Endodermal cell (in vitro differentiated cells): ENCODE measurements around the gene CAMK4. TPM values are rescaled to one million over a fixed set of nuclear protein-coding genes. Genes with fewer than 3 reads are reported as not detected.
A peak's percentile ranks its signal among the peaks of the same experiment; 100 is the strongest.

Source experiments
- DNase-seq: peaks from one replicate; pipeline ENCODE4 v3.0.0-alpha.2; 2017
- H3K27ac ChIP-seq: 2 replicates; pipeline ENCODE4 v1.5.1; 2013; ENCODE audit warnings: mild to moderate bottlenecking, low read depth, low read length, moderate library complexity
- H3K27me3 ChIP-seq: 2 replicates; pipeline ENCODE4 v1.6.1; 2013; ENCODE audit warnings: mild to moderate bottlenecking, low read length, moderate library complexity; ENCODE audit not compliant: insufficient read depth, control insufficient read depth, poor library complexity, severe bottlenecking
- H3K36me3 ChIP-seq: 2 replicates; pipeline ENCODE4 v1.7.0; 2013; ENCODE audit warnings: mild to moderate bottlenecking, low read length, moderate library complexity; ENCODE audit not compliant: control insufficient read depth, insufficient read depth
- H3K4me1 ChIP-seq: one replicate; pipeline ENCODE4 v1.7.0; 2013; ENCODE audit warnings: low read length; ENCODE audit not compliant: control insufficient read depth, insufficient read depth
- H3K4me3 ChIP-seq: 2 replicates; pipeline ENCODE4 v1.5.1; 2013; ENCODE audit warnings: mild to moderate bottlenecking, low read length, moderate library complexity
- H3K9ac ChIP-seq: 2 replicates; pipeline ENCODE4 v1.6.1; 2013; ENCODE audit warnings: mild to moderate bottlenecking, low read length, moderate library complexity; ENCODE audit not compliant: poor library complexity, severe bottlenecking; ENCODE audit errors: extremely low read depth
- H3K9me3 ChIP-seq: 2 replicates; pipeline ENCODE4 v1.6.1; 2013; ENCODE audit warnings: mild to moderate bottlenecking, low read length, moderate library complexity; ENCODE audit not compliant: control insufficient read depth
- H3K27ac Mint-ChIP-seq: 2 replicates; pipeline ENCODE4 v1.8.0; 2020; ENCODE audit warnings: mixed read lengths
- H3K27me3 Mint-ChIP-seq: 2 replicates; pipeline ENCODE4 v1.8.0; 2021; ENCODE audit warnings: mild to moderate bottlenecking, mixed read lengths; ENCODE audit not compliant: insufficient read depth
- H3K36me3 Mint-ChIP-seq: 2 replicates; pipeline ENCODE4 v1.8.0; 2020; ENCODE audit warnings: low read depth, mixed read lengths
- H3K4me1 Mint-ChIP-seq: 2 replicates; pipeline ENCODE4 v1.8.0; 2020; ENCODE audit warnings: mixed read lengths
- H3K4me3 Mint-ChIP-seq: 2 replicates; pipeline ENCODE4 v1.8.0; 2020; ENCODE audit warnings: mild to moderate bottlenecking, moderate library complexity, mixed read lengths
- H3K9me3 Mint-ChIP-seq: 2 replicates; pipeline ENCODE4 v1.8.0; 2020; ENCODE audit warnings: mild to moderate bottlenecking, mixed read lengths
- CTCF ChIP-seq: fragments of 200-600 bp; sonication (generic); conservative IDR thresholded peaks from 2 replicates; pipeline ENCODE4 v1.5.0; 2021; ENCODE audit warnings: antibody characterized with exemption, mild to moderate bottlenecking
- WGBS, 2 experiments: methylation state at CpG; one replicate each; pipeline versions ENCODE4 v1.1.5 to v1.1.7; 2013; ENCODE audit warnings: missing lambda C conversion rate in 2 of 2, mixed read lengths in 1 of 2; ENCODE audit not compliant: insufficient coverage in 1 of 2, insufficient read length in 1 of 2; 5-methylcytosine and 5-hydroxymethylcytosine counted together
- total RNA-seq, 2 donors: library from RNA; stranded (reverse); fragmentation: NEBNext Ultra II Directional in 1 of 2; extraction: Animal tissue kit (Norgen Biotek cat#: 25700) in 1 of 2; gene quantifications; 2 replicates in 1 of 2; 3 replicates in 1 of 2; pipeline ENCODE4 v1.2.1, GENCODE V29; 2021

CAMK4 gene
- total RNA-seq, 2 donors from 2014 or later, result 2.8 to 3.9 TPM

- Histone ChIP-seq H3K36me3 (no peaks in the 10 kb centered on the region), H3K27me3 (peaks cover 31% of the 10 kb centered on the region), H3K9me3 (no peaks in the 10 kb centered on the region), H3K4me1 (no peaks in the 10 kb centered on the region), H3K4me3 (no peak overlapping the region), H3K9ac (no peak overlapping the region), H3K27ac (no peak overlapping the region)
- WGBS, 2 experiments, result 79 to 100% methylated on average over 1 of the region's 1 CpG
- Mint-ChIP-seq H3K9me3 (no peaks in the 10 kb centered on the region), H3K27me3 (peaks cover 34% of the 10 kb centered on the region), H3K4me1 (no peaks in the 10 kb centered on the region), H3K4me3 (no peak overlapping the region), H3K36me3 (no peaks in the 10 kb centered on the region), H3K27ac (no peak overlapping the region)
- no peak for DNase-seq
- no peak for TF ChIP-seq CTCF
Measured at GRCh38 chr5:111221139-111221538, 3.0 kb upstream of the CAMK4 start.

- WGBS, 2 experiments, result 42 to 44% methylated on average over 7 to 8 of the region's 8 CpGs
- Histone ChIP-seq H3K36me3 (no peaks in the 10 kb centered on the region), H3K27ac (no peak overlapping the region), H3K4me1 (no peaks in the 10 kb centered on the region), H3K9me3 (no peaks in the 10 kb centered on the region), H3K27me3 (peaks cover 36% of the 10 kb centered on the region), H3K4me3 (peak overlapping the region; percentile 81), H3K9ac (no peak overlapping the region)
- Mint-ChIP-seq H3K27ac (no peak overlapping the region), H3K27me3 (peaks cover 45% of the 10 kb centered on the region), H3K4me3 (peak overlapping the region; percentile 60), H3K36me3 (no peaks in the 10 kb centered on the region), H3K4me1 (no peaks in the 10 kb centered on the region), H3K9me3 (no peaks in the 10 kb centered on the region)
- no peak for TF ChIP-seq CTCF
- DNase-seq, result no peak
Measured at GRCh38 chr5:111223101-111223786, 940 bp upstream of the CAMK4 start.

DNA sequence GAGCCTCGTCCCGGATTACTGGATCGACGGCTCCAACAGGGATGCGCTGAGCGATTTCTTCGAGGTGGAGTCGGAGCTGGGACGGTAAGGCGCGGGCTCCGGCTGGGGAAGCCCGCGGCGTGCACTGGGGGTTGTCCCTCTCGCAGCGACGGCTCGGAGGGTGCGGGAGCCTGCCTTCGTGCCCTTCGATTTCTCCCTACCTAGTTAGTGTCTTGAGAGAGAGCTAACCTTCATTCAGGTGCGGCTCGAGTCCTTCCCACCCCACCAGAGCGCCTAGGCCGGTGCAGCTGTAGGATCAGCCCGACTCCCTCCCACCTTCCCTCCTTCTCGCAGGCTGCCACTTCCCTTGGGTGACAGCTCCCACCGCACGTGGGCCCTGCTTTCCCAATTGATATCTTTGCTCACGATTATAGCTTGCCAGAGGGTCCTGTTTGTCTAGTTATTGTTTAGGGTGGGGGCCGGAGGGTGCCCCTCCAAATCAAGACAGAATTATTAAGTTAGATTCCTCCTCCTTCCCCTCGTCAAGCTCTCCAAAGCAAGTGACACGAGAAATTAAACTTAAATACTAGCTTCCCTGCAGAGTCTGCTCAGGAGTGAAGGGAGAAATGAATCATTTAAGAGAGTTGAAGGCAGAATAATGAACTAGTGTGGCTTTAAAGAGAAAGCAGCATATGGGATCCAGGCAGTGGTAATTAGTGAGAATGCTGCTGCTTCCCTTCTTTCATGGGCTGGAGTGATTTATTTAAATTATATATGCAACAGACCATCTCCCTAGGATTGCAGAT lies 569 bp downstream of the CAMK4 start:
- no peaks in the 10 kb centered on the region for H3K9me3 ChIP-seq

More for the DNA sequence above, 569 bp downstream of the CAMK4 start:
- Histone ChIP-seq H3K36me3 (no peaks in the 10 kb centered on the region), H3K27ac (no peak overlapping the region), H3K4me1 (no peaks in the 10 kb centered on the region), H3K4me3 (peak overlapping the region; percentile 78), H3K9ac (no peak overlapping the region), H3K27me3 (peaks cover 36% of the 10 kb centered on the region)
- no peaks in the 10 kb centered on the region for H3K36me3 Mint-ChIP-seq
- H3K4me1 Mint-ChIP-seq, result no peaks in the 10 kb centered on the region
- no peak for TF ChIP-seq CTCF
- WGBS, 2 experiments, result 1 to 7% methylated on average over 14 to 33 of the region's 34 CpGs
- DNase-seq, result no peak
- no peaks in the 10 kb centered on the region for H3K9me3 Mint-ChIP-seq
- H3K27me3 Mint-ChIP-seq, result peaks cover 45% of the 10 kb centered on the region
- peak overlapping the region; percentile 60 for H3K4me3 Mint-ChIP-seq
- no peak overlapping the region for H3K27ac Mint-ChIP-seq
